Measurements from ENCODE around the gene GOLGA2. TPM values are rescaled to one million over a fixed set of nuclear protein-coding genes. Genes with fewer than 3 reads are reported as not detected.

The GOLGA2 gene
- total and polyA plus RNA-seq, 2 of the 13 experiments (the other 11 are each of a cell fraction or from before 2014, with no cell fraction given) = 45.3 to 45.8 TPM

DNA sequence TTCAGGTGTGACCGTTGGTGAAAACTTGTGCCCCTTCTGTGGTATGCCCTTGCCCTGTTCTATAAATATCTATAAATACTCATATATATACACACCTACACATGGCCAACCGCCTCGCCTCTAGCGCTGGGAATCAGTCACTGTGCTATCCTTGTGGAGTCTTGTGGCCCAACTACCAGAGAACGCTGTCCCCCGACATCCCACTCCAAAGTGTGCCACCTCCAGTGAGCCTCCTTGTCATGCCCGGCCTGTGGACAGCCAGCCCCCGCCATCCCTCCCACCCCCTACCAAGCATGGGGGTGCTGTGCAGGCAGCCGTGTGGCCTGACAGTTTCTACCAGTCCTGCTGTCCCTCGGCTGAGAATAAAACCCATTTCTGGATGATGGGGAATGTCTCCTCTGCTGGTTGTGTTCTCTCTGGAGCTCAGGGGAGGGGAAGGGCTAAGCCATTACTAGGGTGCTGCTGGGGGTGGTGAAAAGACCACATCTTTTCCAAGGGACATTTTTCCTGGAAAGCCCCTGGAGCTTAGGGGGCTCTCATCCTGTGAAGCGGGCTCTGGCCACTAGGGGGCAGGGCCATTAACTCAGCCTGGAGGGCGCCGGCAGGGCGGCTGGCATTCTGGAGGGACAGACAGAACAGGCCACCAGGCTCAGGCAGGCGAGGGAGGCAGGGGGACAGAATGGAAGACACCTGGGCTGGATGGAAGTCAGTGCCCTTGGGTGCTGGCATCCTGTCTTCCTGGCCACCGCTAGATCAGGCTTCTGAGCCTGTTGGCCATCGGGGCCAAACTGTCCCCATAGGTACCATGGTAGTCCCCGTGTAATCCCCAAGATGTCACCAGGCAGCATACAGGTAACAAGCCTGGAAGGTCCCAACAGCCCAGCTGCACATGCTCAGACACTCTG is 20.7 kb downstream of the GOLGA2 start (continued):
- no peak for TF ChIP-seq ZNF180 (CRISPR knock-in tag; IDR thresholded peaks at IDR 0.05; ENCODE audit: borderline replicate concordance, low read depth)
- no peak for TF ChIP-seq KDM1A (CRISPR knock-in tag; IDR thresholded peaks at IDR 0.05)
- TF ChIP-seq, protein P1, sequence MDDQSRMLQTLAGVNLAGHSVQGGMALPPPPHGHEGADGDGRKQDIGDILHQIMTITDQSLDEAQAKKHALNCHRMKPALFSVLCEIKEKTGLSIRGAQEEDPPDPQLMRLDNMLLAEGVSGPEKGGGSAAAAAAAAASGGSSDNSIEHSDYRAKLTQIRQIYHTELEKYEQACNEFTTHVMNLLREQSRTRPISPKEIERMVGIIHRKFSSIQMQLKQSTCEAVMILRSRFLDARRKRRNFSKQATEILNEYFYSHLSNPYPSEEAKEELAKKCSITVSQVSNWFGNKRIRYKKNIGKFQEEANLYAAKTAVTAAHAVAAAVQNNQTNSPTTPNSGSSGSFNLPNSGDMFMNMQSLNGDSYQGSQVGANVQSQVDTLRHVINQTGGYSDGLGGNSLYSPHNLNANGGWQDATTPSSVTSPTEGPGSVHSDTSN (CRISPR knock-in tag; IDR thresholded peaks at IDR 0.05; ENCODE audit: borderline replicate concordance) = no peak
- TF ChIP-seq, protein P2, sequence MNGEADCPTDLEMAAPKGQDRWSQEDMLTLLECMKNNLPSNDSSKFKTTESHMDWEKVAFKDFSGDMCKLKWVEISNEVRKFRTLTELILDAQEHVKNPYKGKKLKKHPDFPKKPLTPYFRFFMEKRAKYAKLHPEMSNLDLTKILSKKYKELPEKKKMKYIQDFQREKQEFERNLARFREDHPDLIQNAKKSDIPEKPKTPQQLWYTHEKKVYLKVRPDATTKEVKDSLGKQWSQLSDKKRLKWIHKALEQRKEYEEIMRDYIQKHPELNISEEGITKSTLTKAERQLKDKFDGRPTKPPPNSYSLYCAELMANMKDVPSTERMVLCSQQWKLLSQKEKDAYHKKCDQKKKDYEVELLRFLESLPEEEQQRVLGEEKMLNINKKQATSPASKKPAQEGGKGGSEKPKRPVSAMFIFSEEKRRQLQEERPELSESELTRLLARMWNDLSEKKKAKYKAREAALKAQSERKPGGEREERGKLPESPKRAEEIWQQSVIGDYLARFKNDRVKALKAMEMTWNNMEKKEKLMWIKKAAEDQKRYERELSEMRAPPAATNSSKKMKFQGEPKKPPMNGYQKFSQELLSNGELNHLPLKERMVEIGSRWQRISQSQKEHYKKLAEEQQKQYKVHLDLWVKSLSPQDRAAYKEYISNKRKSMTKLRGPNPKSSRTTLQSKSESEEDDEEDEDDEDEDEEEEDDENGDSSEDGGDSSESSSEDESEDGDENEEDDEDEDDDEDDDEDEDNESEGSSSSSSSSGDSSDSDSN (CRISPR knock-in tag; IDR thresholded peaks at IDR 0.05) = peak; percentile 18; the same call in 1 of the 2 replicates
- no peak for TF ChIP-seq TBX3 (IDR thresholded peaks at IDR 0.05; ENCODE audit: borderline replicate concordance)
- TF ChIP-seq, protein P3, sequence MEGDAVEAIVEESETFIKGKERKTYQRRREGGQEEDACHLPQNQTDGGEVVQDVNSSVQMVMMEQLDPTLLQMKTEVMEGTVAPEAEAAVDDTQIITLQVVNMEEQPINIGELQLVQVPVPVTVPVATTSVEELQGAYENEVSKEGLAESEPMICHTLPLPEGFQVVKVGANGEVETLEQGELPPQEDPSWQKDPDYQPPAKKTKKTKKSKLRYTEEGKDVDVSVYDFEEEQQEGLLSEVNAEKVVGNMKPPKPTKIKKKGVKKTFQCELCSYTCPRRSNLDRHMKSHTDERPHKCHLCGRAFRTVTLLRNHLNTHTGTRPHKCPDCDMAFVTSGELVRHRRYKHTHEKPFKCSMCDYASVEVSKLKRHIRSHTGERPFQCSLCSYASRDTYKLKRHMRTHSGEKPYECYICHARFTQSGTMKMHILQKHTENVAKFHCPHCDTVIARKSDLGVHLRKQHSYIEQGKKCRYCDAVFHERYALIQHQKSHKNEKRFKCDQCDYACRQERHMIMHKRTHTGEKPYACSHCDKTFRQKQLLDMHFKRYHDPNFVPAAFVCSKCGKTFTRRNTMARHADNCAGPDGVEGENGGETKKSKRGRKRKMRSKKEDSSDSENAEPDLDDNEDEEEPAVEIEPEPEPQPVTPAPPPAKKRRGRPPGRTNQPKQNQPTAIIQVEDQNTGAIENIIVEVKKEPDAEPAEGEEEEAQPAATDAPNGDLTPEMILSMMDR (CRISPR knock-in tag; IDR thresholded peaks at IDR 0.05) = peak; percentile 80
- TF ChIP-seq, protein P4, sequence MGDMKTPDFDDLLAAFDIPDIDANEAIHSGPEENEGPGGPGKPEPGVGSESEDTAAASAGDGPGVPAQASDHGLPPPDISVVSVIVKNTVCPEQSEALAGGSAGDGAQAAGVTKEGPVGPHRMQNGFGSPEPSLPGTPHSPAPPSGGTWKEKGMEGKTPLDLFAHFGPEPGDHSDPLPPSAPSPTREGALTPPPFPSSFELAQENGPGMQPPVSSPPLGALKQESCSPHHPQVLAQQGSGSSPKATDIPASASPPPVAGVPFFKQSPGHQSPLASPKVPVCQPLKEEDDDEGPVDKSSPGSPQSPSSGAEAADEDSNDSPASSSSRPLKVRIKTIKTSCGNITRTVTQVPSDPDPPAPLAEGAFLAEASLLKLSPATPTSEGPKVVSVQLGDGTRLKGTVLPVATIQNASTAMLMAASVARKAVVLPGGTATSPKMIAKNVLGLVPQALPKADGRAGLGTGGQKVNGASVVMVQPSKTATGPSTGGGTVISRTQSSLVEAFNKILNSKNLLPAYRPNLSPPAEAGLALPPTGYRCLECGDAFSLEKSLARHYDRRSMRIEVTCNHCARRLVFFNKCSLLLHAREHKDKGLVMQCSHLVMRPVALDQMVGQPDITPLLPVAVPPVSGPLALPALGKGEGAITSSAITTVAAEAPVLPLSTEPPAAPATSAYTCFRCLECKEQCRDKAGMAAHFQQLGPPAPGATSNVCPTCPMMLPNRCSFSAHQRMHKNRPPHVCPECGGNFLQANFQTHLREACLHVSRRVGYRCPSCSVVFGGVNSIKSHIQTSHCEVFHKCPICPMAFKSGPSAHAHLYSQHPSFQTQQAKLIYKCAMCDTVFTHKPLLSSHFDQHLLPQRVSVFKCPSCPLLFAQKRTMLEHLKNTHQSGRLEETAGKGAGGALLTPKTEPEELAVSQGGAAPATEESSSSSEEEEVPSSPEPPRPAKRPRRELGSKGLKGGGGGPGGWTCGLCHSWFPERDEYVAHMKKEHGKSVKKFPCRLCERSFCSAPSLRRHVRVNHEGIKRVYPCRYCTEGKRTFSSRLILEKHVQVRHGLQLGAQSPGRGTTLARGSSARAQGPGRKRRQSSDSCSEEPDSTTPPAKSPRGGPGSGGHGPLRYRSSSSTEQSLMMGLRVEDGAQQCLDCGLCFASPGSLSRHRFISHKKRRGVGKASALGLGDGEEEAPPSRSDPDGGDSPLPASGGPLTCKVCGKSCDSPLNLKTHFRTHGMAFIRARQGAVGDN (CRISPR knock-in tag; IDR thresholded peaks at IDR 0.05) = peak; percentile 46
- TF ChIP-seq, protein P5, sequence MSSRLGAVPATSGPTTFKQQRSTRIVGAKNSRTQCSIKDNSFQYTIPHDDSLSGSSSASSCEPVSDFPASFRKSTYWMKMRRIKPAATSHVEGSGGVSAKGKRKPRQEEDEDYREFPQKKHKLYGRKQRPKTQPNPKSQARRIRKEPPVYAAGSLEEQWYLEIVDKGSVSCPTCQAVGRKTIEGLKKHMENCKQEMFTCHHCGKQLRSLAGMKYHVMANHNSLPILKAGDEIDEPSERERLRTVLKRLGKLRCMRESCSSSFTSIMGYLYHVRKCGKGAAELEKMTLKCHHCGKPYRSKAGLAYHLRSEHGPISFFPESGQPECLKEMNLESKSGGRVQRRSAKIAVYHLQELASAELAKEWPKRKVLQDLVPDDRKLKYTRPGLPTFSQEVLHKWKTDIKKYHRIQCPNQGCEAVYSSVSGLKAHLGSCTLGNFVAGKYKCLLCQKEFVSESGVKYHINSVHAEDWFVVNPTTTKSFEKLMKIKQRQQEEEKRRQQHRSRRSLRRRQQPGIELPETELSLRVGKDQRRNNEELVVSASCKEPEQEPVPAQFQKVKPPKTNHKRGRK (CRISPR knock-in tag; IDR thresholded peaks at IDR 0.05) = no peak
- 0 out of 2 replicates have a peak, but pooled peaks have one; percentile 39 for TF ChIP-seq SALL1 (CRISPR knock-in tag; IDR thresholded peaks at IDR 0.05)
- TF ChIP-seq CREB1 (IDR thresholded peaks at IDR 0.05) = no peak
- no peak for TF ChIP-seq CREB1 (CRISPR knock-in tag; IDR thresholded peaks at IDR 0.05)
- no peak for TF ChIP-seq RFXAP (CRISPR knock-in tag; IDR thresholded peaks at IDR 0.05; ENCODE audit: borderline replicate concordance)
- TF ChIP-seq, protein P6, sequence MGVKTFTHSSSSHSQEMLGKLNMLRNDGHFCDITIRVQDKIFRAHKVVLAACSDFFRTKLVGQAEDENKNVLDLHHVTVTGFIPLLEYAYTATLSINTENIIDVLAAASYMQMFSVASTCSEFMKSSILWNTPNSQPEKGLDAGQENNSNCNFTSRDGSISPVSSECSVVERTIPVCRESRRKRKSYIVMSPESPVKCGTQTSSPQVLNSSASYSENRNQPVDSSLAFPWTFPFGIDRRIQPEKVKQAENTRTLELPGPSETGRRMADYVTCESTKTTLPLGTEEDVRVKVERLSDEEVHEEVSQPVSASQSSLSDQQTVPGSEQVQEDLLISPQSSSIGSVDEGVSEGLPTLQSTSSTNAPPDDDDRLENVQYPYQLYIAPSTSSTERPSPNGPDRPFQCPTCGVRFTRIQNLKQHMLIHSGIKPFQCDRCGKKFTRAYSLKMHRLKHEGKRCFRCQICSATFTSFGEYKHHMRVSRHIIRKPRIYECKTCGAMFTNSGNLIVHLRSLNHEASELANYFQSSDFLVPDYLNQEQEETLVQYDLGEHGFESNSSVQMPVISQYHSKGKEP (CRISPR knock-in tag; IDR thresholded peaks at IDR 0.05) = no peak
- TF ChIP-seq SP1 (IDR thresholded peaks at IDR 0.05) = no peak
- no peak for TF ChIP-seq SP1 (CRISPR knock-in tag; IDR thresholded peaks at IDR 0.05)
- no peak for TF ChIP-seq ZNF629 (CRISPR knock-in tag; conservative IDR thresholded peaks at IDR 0.05)

All from HepG2 (cell line).